Aorta (tissue), 5 donors: Measurements from ENCODE around the gene PELI3. TPM values are rescaled to one million over a fixed set of nuclear protein-coding genes. Genes with fewer than 3 reads are reported as not detected.
"Not testable (repeated sequence)": the region's sequence is repeated elsewhere in the genome, so short reads cannot be mapped to it uniquely, and the experiment has no call there.

Source experiments
- ATAC-seq: fragments of 200-7000 bp; cut with Tn5 transposase; one replicate; pipeline ENCODE4 v1.9.1; 2022; ENCODE audit warnings: moderate library complexity; ENCODE audit not compliant: low FRiP score
- DNase-seq, 2 donors: peaks; one replicate each; pipeline ENCODE4 v3.0.0-alpha.2; 2020
- H3K27ac ChIP-seq, 2 donors: one replicate each; pipeline ENCODE4 v1.5.1; 2013; ENCODE audit warnings: low read length in 2 of 2, mild to moderate bottlenecking in 2 of 2, moderate library complexity in 2 of 2, control low read depth in 1 of 2, inconsistent platforms in 1 of 2, low read depth in 1 of 2
- H3K27me3 ChIP-seq, 2 donors: one replicate each; pipeline ENCODE4 v1.6.1; 2013; ENCODE audit warnings: control low read depth in 1 of 2, low read length in 1 of 2, mild to moderate bottlenecking in 1 of 2, moderate library complexity in 1 of 2; ENCODE audit not compliant: insufficient read depth in 2 of 2, control insufficient read depth in 1 of 2
- H3K36me3 ChIP-seq, 2 donors: one replicate each; pipeline ENCODE4 v1.6.1; 2013; ENCODE audit warnings: control low read depth in 1 of 2, low read length in 1 of 2, mild to moderate bottlenecking in 1 of 2; ENCODE audit not compliant: insufficient read depth in 2 of 2, control insufficient read depth in 1 of 2
- H3K4me1 ChIP-seq, 2 donors: one replicate each; pipeline ENCODE4 v1.6.1; 2013; ENCODE audit warnings: low read length in 2 of 2, control low read depth in 1 of 2, mild to moderate bottlenecking in 1 of 2, moderate library complexity in 1 of 2; ENCODE audit not compliant: insufficient read depth in 2 of 2, control insufficient read depth in 1 of 2
- H3K4me3 ChIP-seq, 2 donors: one replicate each; pipeline ENCODE4 v1.5.1; 2013; ENCODE audit warnings: low read length in 2 of 2, control low read depth in 1 of 2, mild to moderate bottlenecking in 1 of 2
- H3K9me3 ChIP-seq: one replicate; pipeline ENCODE4 v1.6.1; 2013; ENCODE audit warnings: mild to moderate bottlenecking, low read length; ENCODE audit not compliant: control insufficient read depth
- WGBS, 2 donors: extraction: QIAGEN DNeasy Blood & Tissue Kit; methylation state at CpG; one replicate each; pipeline ENCODE4 v1.1.7; 2013; 5-methylcytosine and 5-hydroxymethylcytosine counted together
- intact Hi-C, 2 donors: fragments of 100-400 bp; cut with DNase I; formaldehyde crosslinking; loops; one replicate each; pipeline versions ENCODE4 v1.14.2 to v1.15.0; 2022
- polyA plus RNA-seq, 2 donors: library from polyadenylated mRNA; stranded (reverse); fragments of 200-250 nt; gene quantifications; one replicate each; pipeline ENCODE4 v1.2.3, GENCODE V29; 2013
- total RNA-seq, 2 donors: library from RNA; stranded (reverse); fragmentation: NEBNext Ultra II Directional; extraction: Animal tissue kit (Norgen Biotek cat#: 25700); gene quantifications; one replicate each; pipeline ENCODE4 v1.2.1, GENCODE V29; 2021
- donor health status: healthy with polysubstance abuse.
- donor health status: Bipolar disorder and iron deficiency.
- donor health status: DM: no; HTN: no; CAD: no.
- donor health status: DM: no; HTN: no; CAD: no.
- donor health status: DM: yes; HTN: yes; CAD: no.

Gene PELI3
- total and polyA plus RNA-seq, 4 donors, result 11.5 to 16.3 (median 15.0) TPM

DNA sequence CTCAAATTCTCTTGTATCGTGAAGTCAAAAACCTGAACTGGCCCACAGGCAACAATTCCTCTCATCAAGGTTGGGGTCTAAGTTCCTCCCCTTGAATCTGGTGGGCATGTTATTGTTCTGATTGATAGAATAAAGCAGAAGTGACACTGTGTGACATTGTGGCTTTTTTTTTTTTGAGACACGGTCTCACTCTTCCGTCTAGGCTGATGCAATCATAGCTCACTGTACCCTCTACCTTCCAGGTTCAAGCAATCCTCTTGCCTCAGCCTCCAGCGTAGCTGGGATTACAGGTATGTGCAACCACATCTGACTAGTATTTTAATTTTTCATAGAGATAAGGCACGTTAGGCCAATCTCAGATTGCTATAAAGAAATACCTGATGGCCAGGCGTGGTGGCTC lies 8.9 kb upstream of the PELI3 start:
- Histone ChIP-seq H3K4me1 (no peaks in the 10 kb centered on the region), H3K9me3 (no peaks in the 10 kb centered on the region), H3K36me3 (no peaks in the 10 kb centered on the region), H3K4me3 (no peak overlapping the region), H3K27ac (no peak overlapping the region), H3K27me3 (no peaks in the 10 kb centered on the region)
- intact Hi-C loops, result no loop called here
- ATAC-seq, result no peak
- DNase-seq, result no peak
- WGBS, 2 donors, result 85 to 93% methylated on average over 6 of the region's 6 CpGs

DNA sequence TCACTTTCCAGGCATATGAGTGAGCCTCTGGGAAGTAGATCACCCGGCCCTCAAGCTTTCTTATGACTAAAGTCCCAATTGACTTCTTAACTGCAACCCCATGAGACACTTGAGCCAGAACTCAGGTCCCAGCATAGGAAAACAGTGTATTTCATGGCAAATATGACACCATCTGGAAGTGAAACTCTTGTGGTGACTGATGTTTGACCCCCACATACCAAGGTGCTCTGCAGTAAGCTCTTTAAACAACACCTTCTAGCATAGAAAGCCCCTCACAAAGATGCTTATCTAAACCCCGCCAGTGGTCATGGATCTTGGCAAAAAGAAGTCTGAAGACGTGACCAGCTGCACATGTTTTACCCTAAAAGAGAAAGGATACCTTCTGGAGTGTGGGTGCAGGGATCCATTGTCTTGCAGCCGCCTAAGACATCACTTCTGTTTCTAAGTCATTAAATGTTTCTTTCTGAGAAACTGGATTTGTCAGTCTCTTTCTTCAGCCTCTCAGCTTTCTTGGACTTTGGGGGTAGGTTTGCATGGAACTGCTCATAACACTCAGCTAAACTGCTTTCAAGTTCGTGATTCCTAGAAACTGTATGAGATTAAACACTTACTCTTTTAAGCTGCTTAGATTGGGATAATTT lies 7.4 kb upstream of the PELI3 start:
- DNase-seq, result no peak
- ATAC-seq, result no peak
- Histone ChIP-seq H3K9me3 (no peaks in the 10 kb centered on the region), H3K4me1 (no peaks in the 10 kb centered on the region), H3K27ac (no peak overlapping the region), H3K36me3 (no peaks in the 10 kb centered on the region), H3K27me3 (no peaks in the 10 kb centered on the region), H3K4me3 (no peak overlapping the region)
- intact Hi-C loops, result no loop called here
- WGBS, 2 donors, result 52 to 69% methylated on average over 5 of the region's 5 CpGs

DNA sequence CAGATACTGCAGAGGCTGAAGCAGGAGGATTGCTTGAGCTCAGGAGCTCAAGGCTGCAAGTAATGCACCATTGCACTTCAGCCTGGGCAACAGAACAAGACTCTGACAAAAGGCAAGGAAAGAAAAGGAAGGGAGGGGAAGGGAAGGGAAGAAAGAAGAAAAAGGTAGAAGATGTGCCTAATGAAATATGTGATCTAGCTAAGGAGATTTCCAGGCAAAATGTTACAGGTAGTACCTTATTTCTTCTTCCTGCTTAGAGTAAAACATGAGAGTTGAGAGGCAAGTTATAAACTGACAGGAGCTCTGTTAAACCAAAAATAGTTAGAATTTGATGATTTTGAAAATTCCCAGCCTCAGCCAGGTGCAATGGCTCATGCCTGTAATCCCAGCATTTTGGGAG lies 4.7 kb upstream of the PELI3 start:
- DNase-seq (no peak), ATAC-seq (no peak)
- Histone ChIP-seq H3K9me3 (no peaks in the 10 kb centered on the region), H3K36me3 (no peaks in the 10 kb centered on the region), H3K27me3 (no peaks in the 10 kb centered on the region), H3K4me3 (no peak overlapping the region), H3K4me1 (no peaks in the 10 kb centered on the region), H3K27ac (no peak overlapping the region)
- intact Hi-C loops, result no loop called here

DNA sequence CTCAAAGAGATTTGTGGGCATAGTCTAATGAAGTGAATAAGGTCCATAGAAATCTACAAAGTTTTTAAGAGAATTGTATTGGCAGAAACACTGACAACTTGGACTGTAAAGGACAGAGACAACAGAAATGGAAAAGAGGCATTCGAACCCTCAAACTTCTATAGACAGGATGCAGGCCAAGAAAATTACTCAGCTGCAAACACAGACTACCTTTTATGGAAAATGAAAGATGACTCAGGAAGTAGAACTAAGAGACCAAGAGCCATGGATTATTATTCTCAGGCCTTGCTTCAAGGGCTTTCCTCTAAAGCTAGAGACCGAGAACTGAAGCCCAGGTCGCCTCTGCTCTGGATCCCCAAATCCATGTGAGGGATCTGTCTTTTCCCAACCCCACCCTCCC lies 3.8 kb upstream of the PELI3 start:
- H3K27ac ChIP-seq, result no peak overlapping the region
- no peaks in the 10 kb centered on the region for H3K36me3 ChIP-seq
- H3K9me3 ChIP-seq, result no peaks in the 10 kb centered on the region
- H3K4me1 ChIP-seq, result no peaks in the 10 kb centered on the region
- DNase-seq (no peak), ATAC-seq (no peak)
- no peaks in the 10 kb centered on the region for H3K27me3 ChIP-seq
- no peak overlapping the region for H3K4me3 ChIP-seq
- intact Hi-C loops, result no loop called here
- WGBS, 2 donors, result 96% methylated on average over 3 of the region's 3 CpGs

DNA sequence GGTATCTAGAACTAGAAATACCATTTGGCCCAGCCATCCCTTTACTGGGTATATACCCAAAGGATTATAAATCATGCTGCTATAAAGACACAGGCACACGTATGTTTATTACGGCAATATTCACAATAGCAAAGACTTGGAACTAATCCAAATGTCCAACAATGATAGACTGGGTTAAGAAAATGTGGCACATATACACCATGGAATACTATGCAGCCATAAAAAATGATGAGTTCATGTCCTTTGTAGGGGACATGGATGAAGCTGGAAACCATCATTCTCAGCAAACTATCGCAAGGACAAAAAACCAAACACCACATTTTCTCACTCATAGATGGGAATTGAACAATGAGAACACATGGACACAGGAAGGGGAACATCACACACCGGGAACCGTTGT lies 2.6 kb upstream of the PELI3 start:
- H3K36me3 ChIP-seq, H3K4me3 ChIP-seq, H3K27ac ChIP-seq, intact Hi-C loops, H3K4me1 ChIP-seq, H3K9me3 ChIP-seq, H3K27me3 ChIP-seq, DNase-seq, ATAC-seq: not testable (repeated sequence)
- WGBS, 2 donors, result 85 to 91% methylated on average over 5 of the region's 5 CpGs

DNA sequence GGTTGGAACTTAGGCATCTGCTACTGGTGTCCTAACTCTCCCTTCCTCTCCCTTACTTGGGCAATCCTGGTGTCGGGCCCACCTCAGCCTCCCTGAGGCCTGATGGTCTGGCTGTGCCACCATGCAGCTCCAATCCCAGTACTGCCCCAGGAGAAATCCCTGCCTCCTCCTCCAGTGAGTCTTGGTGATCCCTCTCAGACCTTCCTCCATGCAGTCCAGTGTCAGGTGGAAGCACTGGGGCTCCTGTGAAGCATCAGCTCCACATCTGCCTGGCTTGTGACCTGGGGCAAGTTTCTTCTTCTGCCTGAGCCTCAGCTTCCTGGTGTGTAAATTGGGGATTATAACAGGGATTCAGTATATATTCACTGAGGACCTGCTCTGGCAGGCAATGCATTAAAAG lies 1.8 kb upstream of the PELI3 start:
- Histone ChIP-seq H3K27me3 (no peaks in the 10 kb centered on the region), H3K4me3 (no peak overlapping the region), H3K9me3 (no peaks in the 10 kb centered on the region), H3K36me3 (no peaks in the 10 kb centered on the region), H3K27ac (no peak overlapping the region), H3K4me1 (no peaks in the 10 kb centered on the region)
- intact Hi-C loops, result no loop called here
- no peak for ATAC-seq
- no peak for DNase-seq
- WGBS, 2 donors, result 71 to 78% methylated on average over 1 of the region's 1 CpG

DNA sequence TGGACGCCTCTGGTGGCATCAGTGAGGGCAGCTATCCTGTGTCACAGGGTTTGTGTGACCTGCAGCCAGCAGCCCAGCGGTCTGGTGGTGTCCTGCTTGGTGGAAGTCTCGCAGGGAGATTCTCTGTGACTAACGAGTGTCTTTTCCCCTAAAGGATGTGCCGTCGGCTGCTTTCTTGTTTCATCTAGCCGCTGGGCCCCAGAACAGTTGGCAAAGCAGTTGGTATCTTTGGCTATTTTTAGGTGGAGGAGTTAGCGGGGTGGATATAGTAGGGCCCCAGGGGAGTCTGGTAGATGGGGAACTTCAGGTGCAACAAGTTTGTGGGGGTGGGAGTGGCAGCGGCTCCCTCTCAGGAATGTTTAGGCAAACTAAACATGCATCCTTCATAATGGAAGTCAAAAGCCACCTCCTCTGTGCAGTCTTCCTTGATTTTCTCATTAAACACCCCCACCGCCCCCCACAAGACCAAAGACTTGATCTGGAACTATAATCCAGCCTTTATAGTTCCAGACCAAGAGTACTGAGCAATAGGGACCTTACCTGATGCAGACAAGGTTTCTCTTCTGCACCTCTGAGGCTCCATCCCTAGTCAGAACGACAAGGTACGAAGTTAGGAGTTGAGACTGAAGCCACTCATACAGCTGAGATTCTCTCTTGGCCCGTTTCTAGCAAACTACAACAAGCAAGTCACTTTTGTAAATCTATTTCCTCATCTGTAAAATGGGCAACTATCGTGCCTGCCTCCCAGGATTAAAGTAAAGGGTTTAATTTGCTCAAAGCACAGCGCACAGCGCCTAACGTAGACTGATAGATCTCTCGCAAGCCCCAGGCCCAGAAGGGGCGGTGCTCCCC lies 1.1 kb upstream of the PELI3 start:
- no peaks in the 10 kb centered on the region for H3K4me1 ChIP-seq
- no peak overlapping the region for H3K4me3 ChIP-seq
- H3K9me3 ChIP-seq, result no peaks in the 10 kb centered on the region
- DNase-seq (no peak), ATAC-seq (no peak)
- no peak overlapping the region for H3K27ac ChIP-seq
- WGBS, 2 donors, result 33 to 36% methylated on average over 19 of the region's 19 CpGs
- H3K36me3 ChIP-seq, result no peaks in the 10 kb centered on the region
- no peaks in the 10 kb centered on the region for H3K27me3 ChIP-seq
- intact Hi-C loops, result no loop called here

DNA sequence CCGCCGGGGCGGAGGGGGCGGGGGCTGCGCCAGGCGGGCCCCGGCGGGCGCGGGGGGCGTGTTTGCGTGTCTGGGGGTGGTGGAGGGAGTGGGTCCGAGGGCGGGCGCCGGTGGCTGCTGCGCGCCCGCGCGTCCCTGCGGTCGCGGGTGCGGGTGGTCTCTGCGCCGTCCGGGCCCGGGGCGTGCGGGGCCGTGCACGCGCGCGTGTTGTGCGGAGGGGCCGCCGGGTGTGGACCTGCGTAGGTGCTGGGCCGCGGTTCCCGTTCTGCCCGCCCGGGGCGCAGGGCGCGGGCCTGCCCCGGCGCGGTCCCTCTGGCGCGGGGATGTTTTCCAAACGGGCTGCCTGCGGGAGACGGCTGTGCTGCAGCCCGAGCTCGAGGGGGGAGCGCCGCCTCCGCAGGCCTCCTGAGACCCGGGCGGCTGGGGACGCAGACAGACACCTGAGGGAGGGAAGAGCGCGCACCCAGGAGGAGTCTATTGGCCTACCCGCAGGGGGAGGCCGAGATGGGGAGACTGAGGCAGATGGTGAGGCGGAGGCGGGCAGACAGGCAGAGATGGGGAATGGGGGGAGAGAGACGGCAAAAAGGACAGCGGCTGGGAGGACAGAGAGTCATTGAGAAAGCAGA lies 442 bp downstream of the PELI3 start:
- H3K9me3 ChIP-seq, result no peaks in the 10 kb centered on the region
- ATAC-seq (no peak), DNase-seq (peak; percentile 65 to 82)
- intact Hi-C loops, result no loop called here
- peak overlapping the region; percentile 70 to 78 for H3K4me3 ChIP-seq
- H3K27ac ChIP-seq, result no peak overlapping the region
- H3K4me1 ChIP-seq, result no peaks in the 10 kb centered on the region
- no peaks in the 10 kb centered on the region for H3K27me3 ChIP-seq
- no peaks in the 10 kb centered on the region for H3K36me3 ChIP-seq
- WGBS, 2 donors, result 1 to 2% methylated on average over 64 to 72 of the region's 72 CpGs

DNA sequence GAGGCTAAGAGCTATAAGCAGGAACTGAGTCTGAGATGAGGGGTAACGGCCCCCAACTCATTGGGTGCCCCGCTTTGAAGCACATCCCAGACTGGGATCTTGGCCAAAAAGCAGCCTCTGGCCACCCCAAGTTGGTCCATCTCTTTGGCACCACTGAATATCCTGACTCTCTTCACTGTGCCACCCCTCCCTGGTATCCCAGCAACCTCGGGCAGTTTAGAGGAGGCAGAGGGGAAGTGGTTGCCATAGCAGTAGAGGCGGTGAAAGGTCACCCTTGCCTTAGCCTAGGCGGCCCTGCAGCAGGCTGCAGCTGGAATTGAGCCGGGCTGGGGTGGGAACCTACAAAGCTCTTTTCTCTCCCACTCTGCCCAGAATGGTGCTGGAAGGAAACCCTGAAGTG lies 1.1 kb downstream of the PELI3 start:
- ATAC-seq, result no peak

More for the DNA sequence above, 1.1 kb downstream of the PELI3 start:
- Histone ChIP-seq H3K27ac (no peak overlapping the region), H3K4me3 (peak overlapping the region in 1 of 2 donors; percentile 78), H3K36me3 (no peaks in the 10 kb centered on the region), H3K27me3 (no peaks in the 10 kb centered on the region), H3K4me1 (no peaks in the 10 kb centered on the region), H3K9me3 (no peaks in the 10 kb centered on the region)
- intact Hi-C loops, result no loop called here
- 54 to 64% methylated on average over 6 of the region's 6 CpGs for WGBS, 2 donors
- peak in 1 of 2 donors; percentile 75 for DNase-seq
